ELR (cell line): ENCODE data around the gene CDS1.
"Not testable (repeated sequence)": the region's sequence is repeated elsewhere in the genome, so short reads cannot be mapped to it uniquely, and the experiment has no call there.

ENCODE experiments used
- DNase-seq: peaks from one replicate; pipeline ENCODE4 v3.0.0-alpha.2; 2015; ENCODE audit warnings: low read depth

The CDS1 gene

GRCh38 chr4:84673475-84674240 lies 90.7 kb downstream of the CDS1 start:
- DNase-seq: peak; percentile 94

GRCh38 chr4:84677093-84677492 lies 94.2 kb downstream of the CDS1 start:
- no peak for DNase-seq

- no peak for DNase-seq
These were observed 95.1 kb downstream of the CDS1 start for GRCh38 chr4:84677995-84678394.

- DNase-seq: no peak
These were observed 96.2 kb downstream of the CDS1 start for GRCh38 chr4:84678976-84679744.

- no peak for DNase-seq
These were observed 98.0 kb downstream of the CDS1 start for GRCh38 chr4:84680956-84681355.

- DNase-seq: peak; percentile 64
These were observed 98.8 kb downstream of the CDS1 start for GRCh38 chr4:84681486-84682274.

- not testable (repeated sequence) for DNase-seq
These were observed 99.7 kb downstream of the CDS1 start for GRCh38 chr4:84682661-84683060.

GRCh38 chr4:84683064-84683850 lies 100.3 kb downstream of the CDS1 start:
- no peak for DNase-seq

- DNase-seq: no peak
These were observed 101.4 kb downstream of the CDS1 start for GRCh38 chr4:84684361-84684760.

GRCh38 chr4:84685105-84685504 lies 102.2 kb downstream of the CDS1 start:
- no peak for DNase-seq

- DNase-seq: no peak
These were observed 105.7 kb downstream of the CDS1 start for GRCh38 chr4:84688605-84689004.

- DNase-seq: no peak
These were observed 106.3 kb downstream of the CDS1 start for GRCh38 chr4:84689197-84689596.

- peak; percentile 65 for DNase-seq
These were observed 107.6 kb downstream of the CDS1 start for GRCh38 chr4:84690481-84690880.

- DNase-seq: peak; percentile 96
These were observed 108.3 kb downstream of the CDS1 start for GRCh38 chr4:84691170-84691691.

GRCh38 chr4:84691800-84692199 lies 108.9 kb downstream of the CDS1 start:
- no peak for DNase-seq

- no peak for DNase-seq
These were observed 114.2 kb downstream of the CDS1 start for GRCh38 chr4:84697159-84697558.

- peak; percentile 50 for DNase-seq
These were observed 114.8 kb downstream of the CDS1 start for GRCh38 chr4:84697615-84698201.

- DNase-seq: no peak
These were observed 116.2 kb downstream of the CDS1 start for GRCh38 chr4:84699001-84699671.
